HG02870 (cell line): Measurements from ENCODE around the gene TMEM184B.

ENCODE experiments used
- ATAC-seq: cut with Tn5 transposase; IDR thresholded peaks from one replicate; pipeline ENCODE4 v1.9.1; 2021; ENCODE audit warnings: mild to moderate bottlenecking, moderate library complexity; ENCODE audit not compliant: unreplicated experiment

Gene TMEM184B

DNA sequence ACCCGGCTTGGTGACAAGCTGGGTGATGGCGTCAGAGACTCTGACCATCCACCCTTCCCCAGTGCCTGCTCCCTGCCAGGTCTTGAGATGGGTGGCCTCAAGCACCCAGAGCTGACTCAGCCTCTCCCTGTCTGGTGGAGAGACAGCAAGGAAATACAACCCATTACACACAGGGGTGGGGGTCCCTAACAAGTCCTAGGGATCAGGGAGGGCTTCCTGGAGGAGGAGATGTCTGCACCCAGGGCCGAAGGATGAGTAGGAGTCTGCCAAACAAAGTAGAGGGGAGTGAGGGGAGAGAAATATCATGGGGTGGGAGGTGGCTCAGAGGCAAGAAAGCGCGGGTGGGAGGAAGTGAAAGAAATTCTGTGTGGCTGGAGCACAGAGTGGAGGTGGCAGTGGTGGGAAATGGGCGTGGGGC lies 64.2 kb downstream of the TMEM184B start:
- no peak for ATAC-seq

DNA sequence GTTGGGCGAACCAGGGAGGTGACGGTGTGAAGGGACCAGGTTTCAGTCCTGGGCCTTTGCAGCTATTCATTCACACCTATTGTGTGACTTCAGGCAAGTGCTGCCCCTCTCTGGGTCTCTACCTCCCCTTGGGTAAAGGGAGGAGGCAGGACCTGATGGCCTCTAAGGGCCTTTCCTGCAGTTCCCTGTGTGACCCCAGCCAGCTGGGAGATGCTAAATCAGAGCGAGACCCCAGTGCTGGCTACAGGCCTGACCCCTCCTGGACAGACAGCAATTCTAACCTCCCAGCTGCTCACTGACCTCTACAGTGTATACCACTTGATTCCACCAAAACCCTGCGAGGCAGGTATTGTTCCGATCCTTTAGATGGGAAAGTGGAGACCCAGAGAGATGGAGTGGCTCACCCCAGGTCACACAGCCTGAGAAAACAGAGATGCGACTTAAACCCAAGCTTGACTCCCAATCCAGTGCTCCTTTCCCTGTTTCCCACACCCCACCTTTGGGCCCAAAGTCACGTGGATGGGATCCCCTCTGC lies 64.8 kb downstream of the TMEM184B start:
- no peak for ATAC-seq

DNA sequence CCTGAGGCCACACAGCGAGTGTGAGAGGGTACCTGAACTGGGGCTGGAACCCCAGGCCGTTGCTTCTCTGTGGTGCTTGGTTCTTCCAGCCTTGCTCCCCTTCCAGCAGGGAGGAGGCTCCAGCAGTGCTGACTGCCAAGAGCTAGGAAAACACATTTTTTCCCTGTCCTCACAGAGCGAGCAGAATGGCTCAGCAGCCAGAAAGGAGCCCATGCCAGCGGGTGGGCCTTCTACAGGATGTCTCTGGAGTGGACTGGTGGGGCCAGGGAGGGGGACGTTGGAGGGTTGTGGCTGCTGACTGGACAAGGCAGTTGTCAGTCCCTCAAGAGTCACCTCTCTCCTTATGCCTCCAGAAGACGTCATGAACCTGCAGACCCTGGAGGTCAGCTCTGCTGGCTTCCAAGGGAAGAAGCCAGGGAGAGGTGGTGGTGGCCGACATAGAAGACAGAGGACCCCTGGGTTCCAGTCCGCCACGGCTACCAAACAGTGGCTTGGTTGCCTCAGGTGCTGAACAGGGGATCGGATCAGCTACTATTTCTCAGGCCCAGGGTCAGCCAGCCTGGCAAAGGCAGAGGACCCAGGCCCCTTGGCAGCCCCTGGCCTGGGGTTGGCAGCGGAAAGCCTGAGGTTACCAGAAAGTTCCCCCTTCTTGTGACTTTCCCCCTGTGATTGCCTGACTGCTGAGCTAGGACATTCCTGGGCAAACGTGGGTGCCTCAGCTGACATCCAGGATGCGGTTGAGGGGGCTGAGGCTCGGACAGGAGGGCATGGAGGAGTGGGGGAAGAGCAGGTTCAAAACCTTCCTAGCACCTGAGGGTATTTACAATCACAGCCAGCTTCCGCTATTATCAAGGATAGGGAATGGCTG lies 67.3 kb downstream of the TMEM184B start:
- ATAC-seq, result no peak

DNA sequence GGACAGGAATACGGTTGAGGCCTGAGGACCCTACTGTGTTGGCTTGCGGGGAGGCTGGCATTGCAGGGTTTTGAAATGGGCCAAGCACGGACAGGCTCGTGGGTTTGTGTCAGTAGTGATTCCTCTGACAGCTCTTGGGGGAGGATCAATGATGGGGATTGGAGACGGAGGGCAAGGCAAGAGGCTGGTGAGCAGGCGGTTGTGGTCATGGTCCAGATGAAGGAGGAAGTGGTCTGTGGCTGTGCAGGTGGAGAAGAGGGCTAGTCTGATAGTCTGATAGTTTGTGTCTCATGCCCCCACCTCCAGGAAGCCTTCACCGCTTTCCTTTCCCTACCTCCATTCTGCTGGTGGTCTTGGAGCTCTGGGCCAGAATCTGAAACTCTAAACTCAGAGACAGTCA lies 68.0 kb downstream of the TMEM184B start:
- no peak for ATAC-seq

DNA sequence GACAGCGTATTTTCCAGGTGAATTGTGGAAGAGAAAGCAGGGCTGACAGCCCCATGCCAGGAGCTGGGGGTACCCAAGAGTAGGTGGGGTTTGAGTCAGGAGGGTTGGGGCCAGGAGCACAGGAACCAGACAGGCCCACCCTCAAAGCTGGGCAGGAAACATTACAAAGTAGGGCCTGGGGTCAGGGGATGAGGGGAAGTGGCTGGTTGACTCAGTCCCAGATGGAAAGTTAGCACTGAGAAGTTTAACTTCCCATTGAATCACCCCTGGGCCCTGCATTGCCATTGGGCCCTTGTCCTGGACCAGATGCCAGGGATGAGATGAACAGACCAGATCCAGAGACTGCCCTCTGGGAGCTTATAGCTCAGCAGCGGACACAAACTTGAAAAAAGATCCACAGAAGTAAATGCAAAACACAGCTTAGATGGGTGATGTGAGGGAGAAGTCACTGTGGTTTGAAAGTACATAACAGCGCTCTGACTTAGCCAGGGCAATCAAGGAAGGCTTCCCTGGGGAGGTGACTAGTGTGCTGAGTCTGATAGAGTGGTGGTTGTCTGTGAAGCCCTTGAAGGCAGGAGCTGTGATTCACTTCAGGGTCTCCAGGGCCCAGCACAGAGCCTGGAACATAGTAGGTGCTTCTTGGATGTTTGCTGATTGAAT lies 68.8 kb downstream of the TMEM184B start:
- ATAC-seq, result no peak

DNA sequence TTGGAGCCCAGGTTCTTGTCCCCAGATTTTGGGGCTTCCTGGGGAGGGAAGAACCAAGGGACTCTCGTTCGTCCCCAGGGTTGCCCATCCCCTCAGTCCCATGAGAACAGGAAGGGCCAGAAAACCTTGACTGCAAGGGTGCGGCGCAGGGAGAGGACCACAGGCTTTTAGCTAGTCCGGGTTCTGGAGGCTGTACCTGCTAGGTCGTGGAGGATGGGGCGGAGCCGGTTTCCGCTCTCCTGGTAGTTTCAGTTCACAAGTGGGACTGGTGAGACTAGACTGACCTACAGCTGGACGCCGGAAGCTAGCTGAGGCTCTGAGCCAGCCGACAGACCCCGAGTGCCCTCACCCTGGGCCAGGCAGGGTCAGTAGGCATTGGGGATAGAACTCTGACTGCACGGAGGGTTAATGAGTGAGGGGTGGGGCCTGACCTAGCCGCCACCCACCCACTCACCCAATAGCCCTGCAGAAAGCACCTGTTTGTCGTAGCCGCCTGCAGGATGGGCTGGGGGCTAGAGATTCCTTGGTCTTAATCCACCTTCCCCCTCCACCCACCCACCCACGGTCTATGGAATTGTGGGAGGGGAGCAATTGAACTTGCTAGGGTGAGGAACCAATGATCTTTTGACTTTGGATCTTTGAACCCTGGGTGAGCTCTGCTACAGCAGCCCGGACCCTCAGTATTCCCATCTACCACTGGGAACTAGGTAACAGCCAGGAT lies 69.6 kb downstream of the TMEM184B start:
- no peak for ATAC-seq

DNA sequence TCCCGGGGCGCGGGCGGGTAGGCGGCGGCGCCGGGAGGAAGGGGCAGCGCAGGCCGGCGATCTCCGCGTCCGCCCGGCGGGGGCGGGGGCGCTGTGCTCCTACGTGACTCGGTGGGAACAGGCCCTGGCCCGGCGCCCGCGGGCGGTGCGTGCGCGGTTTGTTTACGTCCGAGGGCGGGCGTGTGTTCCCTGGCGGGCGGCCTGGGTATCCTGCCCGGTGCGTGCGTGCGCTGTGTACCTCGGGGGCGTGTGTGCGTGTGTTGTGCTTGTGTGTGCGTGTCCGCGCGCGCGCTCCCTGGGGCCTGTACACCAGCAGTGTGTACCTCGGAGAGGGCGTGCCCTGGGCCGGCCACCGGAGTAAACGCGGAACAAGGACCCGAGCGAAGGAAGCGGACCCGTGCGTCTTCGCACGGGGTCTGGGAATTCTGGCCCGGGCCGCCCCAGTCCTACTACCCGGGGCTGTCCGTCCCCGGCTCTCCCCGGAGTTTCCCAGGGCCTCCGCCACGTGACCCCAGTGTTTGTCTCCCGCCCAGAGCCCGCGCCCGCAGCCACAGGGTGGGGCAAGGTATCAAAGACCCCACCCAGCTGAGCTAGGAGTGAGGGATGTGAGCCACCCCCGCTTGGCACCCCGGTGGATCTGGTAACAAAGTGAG lies 70.2 kb downstream of the TMEM184B start:
- ATAC-seq, result peak; percentile 7

DNA sequence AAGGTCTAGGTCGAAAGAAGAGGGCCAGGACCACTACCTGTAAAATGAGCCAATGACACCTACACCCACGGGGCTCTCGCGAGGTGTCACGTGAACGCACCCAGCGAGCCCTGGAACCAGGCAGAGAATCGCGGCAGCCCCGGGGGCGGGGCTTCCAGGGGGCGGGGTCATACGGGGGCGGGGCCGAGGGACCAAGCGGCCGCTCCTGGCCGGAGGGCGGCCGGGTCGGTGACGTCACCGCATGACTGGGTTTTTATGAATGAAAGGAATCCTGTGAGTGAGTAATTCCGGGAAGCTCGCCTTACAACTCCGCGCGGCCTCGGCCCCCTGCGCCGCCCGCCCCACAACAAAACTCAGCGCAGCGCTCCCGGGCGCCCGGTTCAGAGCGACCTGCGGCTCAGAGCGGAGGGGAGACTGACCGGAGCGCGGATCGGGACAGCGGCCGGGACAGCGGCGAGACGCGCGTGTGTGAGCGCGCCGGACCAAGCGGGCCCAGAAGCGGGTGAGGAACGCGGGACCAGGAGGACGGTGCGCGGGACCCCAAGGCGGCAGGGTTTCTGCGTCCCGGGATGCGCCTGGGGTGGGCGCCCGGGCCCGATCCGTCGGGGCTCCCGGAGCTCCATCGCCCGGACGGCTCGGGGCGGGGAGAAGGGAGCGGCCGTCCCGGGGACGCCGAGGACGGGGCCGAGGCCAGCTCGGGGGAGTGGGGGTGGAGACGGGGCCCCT lies 70.9 kb downstream of the TMEM184B start, which contains the start of gene MAFF:
Gene MAFF, plus strand, starts transcription at position 284 of the 726 bp plus-strand sequence. CDS start 11,860 bp downstream, outside the sequence.
- ATAC-seq, result peak; percentile 46

DNA sequence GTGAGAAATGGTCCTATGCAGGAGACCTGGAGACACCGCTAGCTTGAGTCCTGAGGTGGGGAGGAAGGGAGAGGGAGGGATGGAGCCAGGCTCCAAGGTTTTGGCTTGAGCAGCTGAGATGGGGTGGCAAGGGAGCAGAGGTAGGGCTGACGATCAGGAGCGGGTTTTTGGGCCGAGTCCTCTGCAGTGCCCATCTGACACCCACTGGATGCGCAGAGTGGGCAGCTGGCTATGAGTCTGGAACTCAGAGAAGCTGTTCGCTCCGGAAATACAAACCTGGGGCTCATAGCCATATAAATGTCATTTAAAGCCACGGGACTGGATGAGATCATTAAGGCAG lies 71.5 kb downstream of the TMEM184B start:
- ATAC-seq, result no peak

DNA sequence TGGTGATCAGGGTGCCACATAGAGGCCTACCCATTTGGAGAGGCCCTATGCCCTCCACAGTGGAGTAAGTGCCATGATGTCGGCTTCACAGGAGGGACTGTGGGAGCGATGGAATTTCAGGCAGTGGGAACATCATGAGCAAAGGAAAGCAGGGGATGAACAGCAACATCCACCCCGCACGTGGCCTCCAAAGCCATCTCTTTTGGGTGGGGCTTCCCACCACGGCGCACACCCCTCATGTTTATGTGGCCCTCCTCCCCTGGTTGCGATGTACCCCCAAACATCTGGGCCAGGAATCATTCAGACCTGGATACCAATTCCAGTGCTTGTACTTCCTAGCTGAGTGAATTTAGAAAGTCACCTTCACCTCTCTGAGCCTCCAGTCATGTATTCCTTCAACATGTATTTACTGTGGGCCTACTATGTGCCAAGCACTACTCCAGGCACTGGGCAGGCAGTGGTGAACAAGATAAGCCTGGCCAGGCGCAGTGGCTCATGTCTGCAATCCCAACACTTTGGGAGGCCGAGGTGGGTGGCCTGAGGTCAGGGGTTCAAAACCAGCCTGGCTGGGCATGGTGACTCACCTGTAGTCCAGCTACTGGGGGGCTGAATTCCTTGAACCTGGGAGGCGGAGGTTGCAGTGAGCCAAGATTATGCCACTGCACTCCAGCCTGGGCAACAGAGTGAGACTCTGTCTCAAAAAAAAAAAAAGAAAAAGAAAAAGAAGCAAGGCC lies 72.8 kb downstream of the TMEM184B start:
- ATAC-seq, result no peak

DNA sequence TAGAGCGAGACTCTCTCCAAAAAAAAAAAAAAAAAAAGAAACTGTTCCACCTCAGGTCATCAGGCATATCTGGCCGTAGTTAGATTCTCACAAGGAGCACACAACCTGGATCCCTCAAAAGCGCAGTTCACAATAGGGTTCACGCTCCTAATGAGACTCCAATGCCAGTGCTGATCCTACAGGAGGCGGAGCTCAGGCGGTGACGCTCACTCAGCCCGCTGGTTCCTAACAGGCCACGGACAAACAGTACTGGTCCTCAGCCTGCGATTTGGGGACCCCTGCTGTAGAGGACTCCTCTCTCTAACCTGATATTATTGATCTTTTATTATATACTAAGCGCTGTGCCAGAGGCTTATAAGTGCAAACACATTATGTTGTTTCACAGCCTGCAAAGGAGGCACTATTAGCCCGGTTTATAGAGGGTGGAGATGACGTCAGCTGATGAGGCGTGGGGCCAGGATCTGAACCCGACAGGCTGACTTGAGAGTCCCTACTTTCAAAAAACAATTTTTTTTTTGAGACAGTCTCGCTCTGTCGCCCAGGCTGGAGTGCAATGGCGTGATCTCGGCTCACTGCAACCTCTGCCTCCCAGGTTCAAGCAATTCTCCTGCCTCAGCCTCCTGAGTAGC lies 75.9 kb downstream of the TMEM184B start:
- no peak for ATAC-seq

DNA sequence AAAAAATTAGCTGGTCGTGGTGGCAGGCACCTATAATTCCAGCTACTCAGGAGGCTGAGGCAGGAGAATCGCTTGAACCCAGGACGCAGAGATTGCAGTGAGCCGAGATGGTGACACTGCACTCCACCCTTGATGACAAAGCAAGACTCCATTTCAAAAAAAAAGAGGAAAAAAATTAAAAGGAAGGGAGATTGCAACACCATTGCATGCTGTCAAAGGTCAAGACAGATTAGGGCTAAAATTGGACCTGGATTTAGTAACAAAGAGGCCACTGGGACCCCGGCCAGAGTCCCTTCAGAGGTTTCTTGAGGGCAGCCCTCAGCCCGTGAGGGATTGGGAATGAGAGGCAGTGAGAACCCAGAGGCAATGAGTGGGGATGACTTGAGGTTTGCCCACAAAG lies 79.2 kb downstream of the TMEM184B start:
- ATAC-seq, result no peak

DNA sequence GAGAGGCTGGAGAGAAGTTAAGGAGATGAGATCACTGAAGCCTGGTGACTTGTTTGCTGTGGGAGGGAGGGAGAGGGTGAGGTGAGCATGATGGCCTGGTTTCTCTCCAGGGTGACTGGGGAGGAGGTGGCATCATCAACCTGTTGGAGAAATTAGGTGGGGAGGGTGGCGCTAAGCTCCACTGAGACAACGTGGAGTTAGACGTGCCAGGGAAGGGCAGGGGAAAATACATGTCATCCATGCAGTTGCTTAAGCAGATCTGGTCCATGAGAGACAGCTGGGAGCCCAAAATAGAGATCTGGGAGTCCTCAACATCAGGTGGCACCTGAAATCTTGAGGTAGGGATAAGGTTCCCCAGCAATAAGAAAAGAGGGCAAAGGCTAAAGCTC lies 80.3 kb downstream of the TMEM184B start:
- ATAC-seq, result no peak

DNA sequence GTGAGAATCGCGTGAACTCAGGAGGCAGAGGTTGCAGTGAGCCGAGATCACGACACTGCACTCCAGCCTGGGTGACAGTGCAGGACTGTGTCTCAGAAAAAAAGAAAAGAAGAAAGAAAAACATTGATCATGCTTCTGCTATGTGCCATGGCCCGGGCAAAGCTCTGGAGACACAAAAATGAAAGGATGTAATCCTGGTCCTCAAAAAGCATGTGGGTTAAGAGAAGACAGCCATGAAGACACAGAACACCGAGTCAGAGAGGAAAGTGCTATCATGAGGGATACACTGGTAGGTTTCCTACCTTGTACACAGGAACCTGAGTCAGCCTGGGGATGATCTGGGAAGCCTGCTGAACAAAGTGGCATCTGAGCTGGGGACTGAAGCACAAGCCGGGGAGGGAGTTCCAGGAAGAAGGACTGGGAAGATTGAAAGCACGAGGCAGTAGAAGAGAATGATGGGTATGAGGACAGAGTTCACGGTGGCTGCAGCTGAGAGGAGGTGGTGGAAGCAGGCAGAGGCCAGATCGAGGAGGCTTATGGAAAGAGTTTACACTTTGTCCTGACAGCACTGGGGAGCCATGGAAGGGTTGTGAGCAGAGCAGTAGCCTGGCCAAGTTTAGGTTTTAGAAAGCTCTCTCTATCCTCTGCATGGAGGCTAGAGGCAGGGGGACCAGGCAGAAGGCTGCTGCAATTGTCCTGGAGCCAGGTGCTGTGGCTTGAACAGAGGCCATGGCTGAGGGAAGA lies 80.9 kb downstream of the TMEM184B start:
- no peak for ATAC-seq

DNA sequence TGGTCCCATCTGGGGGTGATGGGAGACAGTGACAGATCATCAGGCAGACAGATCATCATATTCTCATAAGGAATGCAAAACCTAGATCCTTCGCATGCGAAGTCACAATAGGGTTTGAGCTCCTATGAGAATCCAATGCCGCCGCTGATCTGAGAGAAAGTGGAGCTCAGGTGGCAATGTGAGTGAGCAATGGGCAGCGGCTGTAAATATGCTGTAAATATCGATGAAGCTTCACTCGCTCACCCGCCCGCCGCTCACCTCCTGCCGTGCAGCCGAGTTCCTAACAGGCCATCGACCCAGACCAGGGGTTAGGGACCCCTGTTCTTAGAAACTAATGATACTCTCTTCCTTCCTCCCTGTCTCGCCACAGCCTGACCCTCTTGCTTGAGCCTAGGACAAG lies 81.8 kb downstream of the TMEM184B start:
- ATAC-seq, result no peak

DNA sequence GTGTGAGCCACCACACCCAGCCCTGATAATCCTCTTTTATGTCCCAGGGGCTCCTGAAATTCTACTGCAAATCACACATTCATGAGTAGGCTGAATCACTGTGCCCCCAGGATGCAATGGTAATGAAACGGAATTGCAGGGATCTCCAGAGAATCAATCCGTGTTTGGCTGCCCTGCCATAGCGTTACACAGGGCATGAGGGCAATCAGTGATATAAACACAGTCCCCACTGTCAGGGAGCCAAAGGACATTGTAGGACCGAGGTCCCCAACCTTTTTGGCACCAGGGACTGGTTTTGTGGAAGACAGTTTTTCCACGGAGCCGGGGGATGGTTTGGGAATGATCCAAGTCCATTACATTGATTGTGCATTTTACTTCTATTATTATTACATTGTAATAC lies 82.2 kb downstream of the TMEM184B start:
- ATAC-seq, result no peak

DNA sequence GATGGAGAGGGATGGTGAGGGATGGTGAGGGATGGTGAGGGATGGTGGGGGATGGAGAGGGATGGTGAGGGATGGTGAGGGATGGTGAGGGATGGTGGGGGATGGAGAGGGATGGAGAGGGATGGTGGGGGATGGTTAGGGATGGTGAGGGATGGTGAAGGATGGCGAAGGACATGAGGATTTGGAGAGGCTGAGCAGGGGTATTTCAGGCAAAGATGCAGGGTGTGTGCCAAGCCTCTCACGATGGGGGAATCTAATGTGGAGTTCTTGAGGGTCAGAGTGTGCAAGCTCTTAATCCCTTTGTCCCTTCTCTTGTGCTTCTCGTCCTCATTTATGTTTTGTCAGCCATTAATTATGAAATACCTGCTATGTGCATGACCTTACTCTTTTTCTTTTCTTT lies 83.7 kb downstream of the TMEM184B start:
- ATAC-seq, result no peak

DNA sequence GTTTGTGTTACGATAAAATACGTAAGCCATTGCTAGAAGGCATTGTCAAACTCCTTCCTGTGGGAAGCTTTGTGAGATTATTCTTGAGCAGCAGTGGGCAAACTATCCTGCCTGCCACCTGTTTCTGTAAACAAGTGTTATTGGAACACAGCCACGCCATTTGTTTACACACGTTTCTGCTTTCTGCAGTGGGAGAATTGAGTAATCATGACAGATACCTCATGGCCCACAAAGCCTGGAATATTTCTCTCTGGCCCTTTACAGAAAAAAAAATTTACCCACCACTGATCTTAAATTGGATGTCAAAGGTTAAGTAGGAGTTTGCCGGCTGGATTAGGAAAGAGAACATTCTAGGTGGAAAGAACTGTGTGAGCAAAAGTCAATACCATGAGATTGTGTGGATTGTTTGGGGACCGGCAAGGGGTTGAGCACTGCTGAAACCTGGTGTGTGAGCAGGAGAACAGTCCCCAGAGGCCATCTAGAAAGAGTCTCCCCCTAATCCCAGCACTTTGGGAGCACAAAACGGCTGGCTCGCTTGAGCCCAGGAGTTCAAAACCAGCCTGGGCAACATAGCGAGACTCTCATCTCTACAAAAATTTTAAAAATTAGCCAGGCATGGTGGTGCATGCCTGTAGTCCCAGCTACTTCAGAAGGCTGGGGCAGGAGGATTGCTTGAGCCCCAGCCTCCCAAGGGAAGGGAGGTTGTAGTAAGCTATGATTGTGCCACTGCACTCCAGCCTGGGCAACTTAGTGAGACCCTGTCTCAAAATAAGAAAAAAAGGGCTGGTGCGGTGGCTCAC lies 85.2 kb downstream of the TMEM184B start:
- ATAC-seq, result no peak
